ENCODE results near the gene YKT6.
A peak's percentile ranks its signal among the peaks of the same experiment; 100 is the strongest.

Gene YKT6

DNA sequence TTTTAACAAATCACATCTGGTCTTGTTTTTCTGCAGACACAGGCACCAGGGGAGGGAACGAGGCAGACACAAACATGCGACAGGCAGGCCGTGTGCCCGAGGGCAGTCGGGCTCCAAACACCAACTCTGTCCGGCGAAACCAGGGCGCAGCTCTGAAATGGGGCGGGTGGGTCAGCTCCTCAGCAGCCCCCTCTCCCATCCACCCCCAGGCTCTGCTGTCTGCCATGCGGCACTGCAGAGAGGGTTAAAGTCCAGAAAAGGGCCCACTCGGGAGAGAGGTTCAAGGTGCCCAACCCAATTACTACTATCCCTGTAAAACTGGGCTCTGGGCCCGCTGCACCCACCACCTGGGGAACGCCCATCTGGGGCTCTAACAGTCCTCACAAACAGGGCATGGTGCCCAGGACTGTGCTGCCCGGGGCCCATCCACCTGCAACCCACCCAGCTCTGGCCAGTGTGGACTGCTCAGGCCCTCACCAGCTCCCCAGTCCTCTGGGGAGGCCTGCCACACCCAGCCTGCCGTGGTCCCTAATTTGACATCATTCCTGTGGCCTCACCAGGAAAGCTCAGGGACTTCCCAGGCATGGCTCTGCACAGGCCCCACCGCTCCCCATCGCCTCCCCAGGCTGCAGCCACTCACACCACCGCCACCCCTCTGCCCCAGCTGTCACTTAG is 18.7 kb downstream of the YKT6 start:
- DNase-seq (ENCODE audit: low spot score) = no peak

- no peak for DNase-seq (ENCODE audit: low spot score)
These were observed 19.2 kb downstream of the YKT6 start for GRCh38 chr7:44220046-44220357.

- no peak for DNase-seq (ENCODE audit: low spot score)
These were observed 19.8 kb downstream of the YKT6 start for GRCh38 chr7:44220358-44221112.

DNA sequence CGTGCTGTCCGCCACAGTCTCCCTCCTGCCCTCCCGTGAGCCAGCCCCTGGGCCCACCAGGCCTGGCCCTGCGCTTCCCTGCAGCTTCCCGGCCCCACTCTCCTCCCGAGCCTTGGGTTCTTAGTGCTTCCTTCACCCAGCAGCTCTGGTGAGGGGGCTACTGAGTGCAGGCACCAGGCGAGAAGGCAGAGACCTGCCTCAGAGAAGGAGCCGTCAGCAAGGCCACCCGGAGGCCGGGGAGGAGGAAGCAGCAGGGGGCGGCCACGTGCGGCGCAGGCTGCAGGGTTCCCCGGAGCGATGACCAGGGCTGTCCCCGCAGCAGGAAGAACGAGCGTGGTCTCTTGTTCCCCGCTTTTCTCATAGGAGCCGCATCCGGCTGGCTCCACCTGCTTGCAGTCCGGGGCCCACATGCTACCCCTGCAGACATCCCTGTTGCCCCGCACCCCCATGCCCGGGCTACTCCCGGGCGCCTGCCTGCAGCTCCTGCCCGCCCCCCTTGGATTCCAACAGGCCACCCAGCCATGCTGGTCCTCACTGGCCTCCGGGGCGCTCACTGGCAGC is 20.5 kb downstream of the YKT6 start:
- no peak for DNase-seq (ENCODE audit: low spot score)

DNA sequence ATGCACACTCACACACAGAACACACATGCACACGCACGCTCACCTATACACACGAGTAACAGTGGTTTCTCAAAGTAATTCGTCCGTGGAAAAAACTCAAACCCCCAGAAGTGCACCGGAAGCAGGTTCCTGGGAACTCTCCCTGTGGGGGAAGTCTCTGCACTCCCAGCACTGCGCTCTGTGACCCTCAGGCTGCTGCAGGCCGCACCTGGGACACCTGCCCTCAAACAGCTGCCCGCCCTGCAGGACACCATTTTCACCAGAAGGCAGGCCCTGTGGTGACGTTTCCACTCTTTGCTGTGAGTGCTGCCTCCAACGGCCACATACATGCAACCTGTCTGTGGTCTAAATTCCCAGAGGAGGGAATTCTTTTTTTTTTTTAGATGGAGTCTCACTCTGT is 21.3 kb downstream of the YKT6 start:
- DNase-seq (ENCODE audit: low spot score) = no peak

- no peak for DNase-seq (ENCODE audit: low spot score)
These were observed 22.0 kb downstream of the YKT6 start for GRCh38 chr7:44222776-44223261.

DNA sequence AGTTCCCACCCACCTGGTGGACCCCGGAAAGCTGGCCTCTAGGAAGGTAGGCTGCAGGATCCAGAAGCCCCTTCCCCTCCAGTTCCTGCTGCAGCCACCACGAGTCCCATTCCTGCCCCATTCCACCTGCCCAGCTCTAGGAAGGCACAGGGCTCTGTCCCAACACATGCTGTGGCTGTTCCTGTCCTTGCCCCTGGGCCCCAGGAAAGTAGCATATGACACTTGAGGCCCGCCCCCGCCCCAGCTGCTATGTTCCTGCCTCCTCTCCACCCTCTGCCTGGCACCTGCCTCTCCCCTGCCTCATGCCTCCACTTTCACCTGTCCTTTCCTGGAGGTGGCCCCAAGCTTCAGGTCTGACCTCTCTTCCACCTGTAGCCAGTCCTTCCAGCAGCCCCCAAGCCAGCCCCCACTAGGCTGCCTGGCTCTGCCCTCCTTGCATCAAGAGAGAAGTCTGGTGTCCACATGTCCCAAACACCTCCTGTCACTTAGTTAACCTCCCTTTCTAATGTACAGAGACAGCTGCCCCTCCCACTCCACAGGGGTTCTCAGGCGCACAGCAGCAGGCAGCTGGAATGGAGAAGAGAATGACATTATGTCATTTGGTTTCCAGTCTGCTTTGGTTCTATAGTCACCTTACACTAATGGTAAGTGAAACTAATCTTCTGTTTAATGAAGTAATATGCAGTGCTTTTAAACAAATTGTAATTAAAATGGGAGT is 22.7 kb downstream of the YKT6 start:
- no peak for DNase-seq (ENCODE audit: low spot score)

GRCh38 chr7:44224080-44224973 is 23.5 kb downstream of the YKT6 start:
- no peak for DNase-seq (ENCODE audit: low spot score)

DNA sequence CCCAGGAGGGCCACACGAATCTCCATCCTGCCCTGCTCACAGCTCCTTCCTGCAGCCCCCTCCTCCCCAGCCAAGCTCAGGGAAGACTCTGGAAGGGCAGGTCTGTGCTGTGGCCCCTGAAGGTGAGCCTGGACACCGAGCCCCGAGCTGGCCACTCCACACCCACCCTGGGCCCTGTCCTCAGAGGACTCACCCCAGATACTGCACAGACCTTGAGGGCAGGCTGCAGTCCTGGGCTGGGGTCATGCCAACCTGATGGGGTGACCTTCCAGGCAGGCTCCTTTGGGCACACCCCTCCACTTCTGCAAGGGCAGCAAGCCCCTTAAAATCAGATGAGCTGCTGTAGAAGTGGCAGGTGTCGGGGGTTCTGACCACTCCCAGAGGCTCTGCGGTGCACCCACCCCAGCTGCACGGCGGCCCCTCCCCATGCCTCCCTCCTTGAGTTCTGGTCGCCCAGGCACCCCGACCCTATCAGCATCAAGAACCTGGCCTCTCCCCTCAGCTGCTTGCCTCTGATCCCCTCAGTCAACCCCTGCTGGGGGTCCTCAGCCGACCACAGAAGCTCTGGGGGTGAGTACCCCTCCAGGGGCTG is 24.3 kb downstream of the YKT6 start:
- DNase-seq (ENCODE audit: low spot score) = no peak

GRCh38 chr7:44225566-44226395 is 25.0 kb downstream of the YKT6 start:
- peak; percentile 58 for DNase-seq (ENCODE audit: low spot score)

GRCh38 chr7:44226396-44226753 is 25.6 kb downstream of the YKT6 start:
- no peak for DNase-seq (ENCODE audit: low spot score)

- no peak for DNase-seq (ENCODE audit: low spot score)
These were observed 27.1 kb downstream of the YKT6 start for GRCh38 chr7:44227911-44228310.

GRCh38 chr7:44228571-44229350 is 28.0 kb downstream of the YKT6 start:
- DNase-seq (ENCODE audit: low spot score) = no peak

DNA sequence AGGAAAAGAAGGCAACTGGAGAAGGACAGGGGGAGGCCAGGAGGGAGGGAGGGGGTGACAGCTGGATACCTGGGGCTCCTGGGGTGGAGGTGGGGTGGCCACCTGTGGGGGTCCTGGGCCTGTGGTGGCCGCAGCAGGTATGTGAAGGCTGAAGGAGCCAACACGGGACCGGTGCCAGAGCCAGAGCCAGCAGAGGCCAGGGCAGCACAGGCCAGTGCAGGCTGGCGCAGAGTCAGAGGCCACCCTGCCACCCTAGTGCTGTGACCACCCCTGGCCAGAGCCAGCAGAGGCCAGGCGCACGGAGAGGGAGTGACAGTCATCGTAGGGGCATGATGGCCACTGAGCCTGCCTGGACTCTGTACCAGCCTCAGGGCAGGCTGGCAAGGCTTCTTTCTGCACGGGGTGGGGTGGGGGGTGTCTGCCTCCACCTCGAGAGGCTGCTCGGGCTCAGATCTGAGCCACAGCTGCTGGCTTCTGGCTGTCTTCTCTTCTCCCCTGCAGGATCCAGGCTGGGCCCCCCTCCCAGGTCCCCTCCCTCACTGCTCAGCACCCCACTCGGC is 28.8 kb downstream of the YKT6 start:
- DNase-seq (ENCODE audit: low spot score) = no peak

DNA sequence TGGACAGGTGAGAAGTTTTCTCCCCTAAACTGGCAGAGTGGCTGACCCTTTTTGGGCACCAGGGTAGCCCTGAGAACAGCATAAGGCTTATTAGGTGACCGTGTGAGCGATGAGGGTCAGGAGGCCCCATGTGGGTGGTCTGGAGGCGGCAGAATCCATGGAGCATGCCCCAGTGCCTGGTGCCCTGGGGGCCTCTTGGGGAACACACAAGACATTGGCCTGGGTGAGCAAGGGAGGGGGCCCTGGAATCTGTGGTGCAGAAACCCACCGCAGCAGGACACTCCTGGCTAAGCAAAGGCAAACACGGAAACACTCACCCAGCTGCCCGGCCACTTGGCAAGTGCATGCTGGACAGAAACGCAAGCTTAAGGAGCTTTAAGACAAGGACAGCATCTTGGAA is 29.5 kb downstream of the YKT6 start:
- DNase-seq (ENCODE audit: low spot score) = no peak

DNA sequence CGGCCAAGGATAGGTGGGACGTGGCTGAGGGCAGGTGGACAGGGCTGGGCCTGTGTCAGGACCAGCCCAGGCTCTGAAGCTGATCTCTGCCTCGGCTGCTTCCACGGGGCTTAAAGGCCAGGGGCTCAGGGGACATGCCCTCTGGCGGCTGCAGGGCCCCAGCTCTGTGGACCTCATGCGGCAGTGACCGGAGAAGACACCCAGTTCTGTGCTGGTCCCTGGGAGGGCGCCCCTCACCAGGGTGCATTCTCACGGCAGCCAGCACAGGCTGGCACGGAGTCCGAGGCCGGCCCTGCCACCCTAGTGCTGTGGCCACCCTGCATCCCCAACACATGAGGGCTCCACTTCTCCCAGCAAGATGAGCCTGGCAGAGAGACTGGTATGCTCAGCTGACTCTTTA is 30.3 kb downstream of the YKT6 start:
- no peak for DNase-seq (ENCODE audit: low spot score)

GRCh38 chr7:44232396-44232795 is 31.6 kb downstream of the YKT6 start:
- no peak for DNase-seq (ENCODE audit: low spot score)

GRCh38 chr7:44232901-44233715 is 32.3 kb downstream of the YKT6 start:
- no peak for DNase-seq (ENCODE audit: low spot score)

- DNase-seq (ENCODE audit: low spot score) = no peak
These were observed 34.3 kb downstream of the YKT6 start for GRCh38 chr7:44235066-44235465.

Data from AG08396 (cell line).